Transverse colon (tissue), 4 donors: ENCODE data around the gene BLVRA. TPM values are rescaled to one million over a fixed set of nuclear protein-coding genes. Genes with fewer than 3 reads are reported as not detected.

Experiments used
- DNase-seq: peaks from one replicate; pipeline ENCODE4 v3.0.0-alpha.2; 2019
- H3K27ac ChIP-seq, 4 donors: fragments of 200-600 bp; sonication (generic); 2 replicates each; pipeline ENCODE4 v1.5.1; 2016 to 2018; ENCODE audit warnings: inconsistent platforms in 4 of 4
- H3K27me3 ChIP-seq: fragments of 200-600 bp; sonication (generic); 2 replicates; pipeline ENCODE4 v1.5.1; 2017; ENCODE audit warnings: inconsistent platforms
- H3K36me3 ChIP-seq, 4 donors: fragments of 200-600 bp; sonication (generic); 2 replicates each; pipeline ENCODE4 v1.5.1; 2017 to 2019; ENCODE audit warnings: inconsistent platforms in 4 of 4
- H3K4me1 ChIP-seq, 4 donors: fragments of 200-600 bp; sonication (generic); 2 replicates each; pipeline ENCODE4 v1.5.1; 2017 to 2020; ENCODE audit warnings: inconsistent platforms in 4 of 4
- H3K4me3 ChIP-seq, 4 donors: fragments of 200-600 bp; sonication (generic); 1 replicate in 1 of 4; 2 replicates in 3 of 4; pipeline versions ENCODE4 v1.5.1 to v1.6.1; 2017 to 2019; ENCODE audit warnings: inconsistent platforms in 4 of 4
- H3K9me3 ChIP-seq, 2 donors: fragments of 200-600 bp; sonication (generic); 2 replicates each; pipeline ENCODE4 v1.5.1; 2017 to 2019; ENCODE audit warnings: inconsistent platforms in 2 of 2
- CTCF ChIP-seq, 5 experiments: fragments of 200-600 bp in 3 of 5; fragments of 450-650 bp in 2 of 5; sonication (generic) in 3 of 5; IDR thresholded peaks; 1 replicate in 2 of 5; 2 replicates in 3 of 5; pipeline ENCODE4 v1.5.1; 2016 to 2017; ENCODE audit warnings: antibody characterized with exemption in 5 of 5, inconsistent platforms in 3 of 5, mild to moderate bottlenecking in 2 of 5, moderate library complexity in 1 of 5
- EP300 ChIP-seq: sonication (generic); formaldehyde crosslinking; IDR thresholded peaks from one replicate; pipeline ENCODE4 v1.6.1; 2017; ENCODE audit warnings: antibody characterized with exemption, low read depth
- POLR2A ChIP-seq: fragments of 450-650 bp; IDR thresholded peaks from one replicate; pipeline ENCODE4 v1.6.1; 2016; ENCODE audit warnings: antibody characterized with exemption, mild to moderate bottlenecking, moderate library complexity
- POLR2AphosphoS5 ChIP-seq, 3 donors: sonication (generic); formaldehyde crosslinking; IDR thresholded peaks; one replicate each; pipeline ENCODE4 v1.6.1; 2016; ENCODE audit warnings: antibody characterized with exemption in 3 of 3
- WGBS, 2 donors: methylation state at CpG; one replicate each; pipeline ENCODE4 v1.1.5; 2018; ENCODE audit warnings: low coverage in 1 of 2; 5-methylcytosine and 5-hydroxymethylcytosine counted together
- in situ Hi-C, 4 donors: fragments of 200-750 bp; cut with MboI; loops; one replicate each; pipeline versions ENCODE4 v1.15.0 to v1.15.1; 2017; ENCODE audit warnings: low sequenced_read_pairs in 3 of 4, low pct_ligation_motif_present in 1 of 4, low pct_unique_long_range_greater_than_20kb in 1 of 4
- intact Hi-C: fragments of 100-400 bp; cut with DNase I; formaldehyde crosslinking; loops from one replicate; pipeline ENCODE4 v1.15.1; 2023; ENCODE audit warnings: low total_unique reads
- total RNA-seq, 4 donors: library from RNA; depleted of rRNA; stranded (reverse); fragments of >200 nt; gene quantifications; one replicate each; pipeline ENCODE4 v1.1.0, GENCODE V29; 2016

Gene BLVRA
- total RNA-seq, 4 donors from 2014 or later, result 1.5 to 119 (median 15.9) TPM

- peaks cover 4 to 18% (median 12%) of the 10 kb centered on the region in 4 donors for H3K4me1 ChIP-seq
- WGBS, 2 donors, result 85 to 93% methylated on average over 8 of the region's 8 CpGs
- no peaks in the 10 kb centered on the region for H3K9me3 ChIP-seq
- TF ChIP-seq POLR2A (no peak), POLR2AphosphoS5 (IDR thresholded peaks at IDR 0.05) (no peak), EP300 (no peak), CTCF (IDR thresholded peaks at IDR 0.05) (no peak)
- no peak for DNase-seq
- H3K27me3 ChIP-seq, result no peaks in the 10 kb centered on the region
- no peak overlapping the region for H3K4me3 ChIP-seq
- no peaks in the 10 kb centered on the region for H3K36me3 ChIP-seq
- in situ Hi-C loops (no loop called here), intact Hi-C loops (loop anchor here (10.0 kb wide), 1 partner anchor 48 kb away; no protein-coding TSS in a partner anchor)
- no peak overlapping the region for H3K27ac ChIP-seq
Observed at GRCh38 chr7:43766564-43766963, 8.1 kb downstream of the BLVRA start.

GRCh38 chr7:43767311-43767710 lies 8.8 kb downstream of the BLVRA start:
- Histone ChIP-seq H3K27ac (no peak overlapping the region), H3K4me1 (peaks cover 4 to 16% (median 12%) of the 10 kb centered on the region in 4 donors), H3K9me3 (no peaks in the 10 kb centered on the region), H3K4me3 (no peak overlapping the region), H3K36me3 (no peaks in the 10 kb centered on the region), H3K27me3 (no peaks in the 10 kb centered on the region)
- WGBS, 2 donors, result 90 to 94% methylated on average over 8 of the region's 8 CpGs
- DNase-seq, result no peak
- TF ChIP-seq CTCF (IDR thresholded peaks at IDR 0.05) (no peak), EP300 (no peak), POLR2A (no peak), POLR2AphosphoS5 (IDR thresholded peaks at IDR 0.05) (no peak)
- intact Hi-C loops, result loop anchor here (10.0 kb wide), 1 partner anchor 47 kb away; no protein-coding TSS in a partner anchor
- in situ Hi-C loops, result no loop called here

GRCh38 chr7:43768201-43768886 lies 9.9 kb downstream of the BLVRA start:
- no peak for TF ChIP-seq POLR2A
- TF ChIP-seq CTCF (IDR thresholded peaks at IDR 0.05), result no peak
- TF ChIP-seq EP300, result no peak
- TF ChIP-seq POLR2AphosphoS5 (IDR thresholded peaks at IDR 0.05), result no peak
- intact Hi-C loops, result loop anchor here (10.0 kb wide), 1 partner anchor 46 kb away; no protein-coding TSS in a partner anchor
- no peaks in the 10 kb centered on the region for H3K27me3 ChIP-seq
- DNase-seq, result no peak
- H3K9me3 ChIP-seq, result no peaks in the 10 kb centered on the region
- 80 to 84% methylated on average over 5 to 9 of the region's 9 CpGs for WGBS, 2 donors
- H3K4me3 ChIP-seq, result no peak overlapping the region
- peaks cover 4 to 16% (median 11%) of the 10 kb centered on the region in 4 donors for H3K4me1 ChIP-seq
- no peak overlapping the region for H3K27ac ChIP-seq
- H3K36me3 ChIP-seq, result no peaks in the 10 kb centered on the region
- in situ Hi-C loops, result no loop called here

GRCh38 chr7:43768887-43769272 lies 10.4 kb downstream of the BLVRA start:
- Histone ChIP-seq H3K27me3 (no peaks in the 10 kb centered on the region), H3K36me3 (no peaks in the 10 kb centered on the region), H3K4me1 (peaks cover 4 to 16% (median 8%) of the 10 kb centered on the region in 4 donors), H3K27ac (no peak overlapping the region), H3K9me3 (no peaks in the 10 kb centered on the region), H3K4me3 (no peak overlapping the region)
- intact Hi-C loops (loop anchor here (10.0 kb wide), 1 partner anchor 46 kb away; no protein-coding TSS in a partner anchor), in situ Hi-C loops (no loop called here)
- DNase-seq, result no peak
- TF ChIP-seq CTCF (IDR thresholded peaks at IDR 0.05) (no peak), EP300 (no peak), POLR2AphosphoS5 (IDR thresholded peaks at IDR 0.05) (no peak), POLR2A (no peak)
- WGBS, 2 donors, result 88 to 94% methylated on average over 4 of the region's 4 CpGs
